ENCODE measurements around the gene EIF5A2. TPM values are rescaled to one million over a fixed set of nuclear protein-coding genes. Genes with fewer than 3 reads are reported as not detected.

The EIF5A2 gene
- total RNA-seq, 2 experiments from 2014 or later: 5.7 to 8.7 TPM

GRCh38 chr3:170867143-170867937 is 41.1 kb downstream of the EIF5A2 start:
- intact Hi-C loops (cut with micrococcal nuclease): loop anchor here (10.0 kb wide), 1 partner anchor 683 kb away; the partner anchor contains the start of gene PHC3
- ChIA-PET CTCF (no interaction called here), POLR2A (interaction anchor here (1.2 kb wide), 1 partner anchor 11 kb away, joined by 3 read pairs; no protein-coding TSS in a partner anchor)
- peak overlapping the region; percentile 60 for H3K4me3 Mint-ChIP-seq
- H3K9me3 Mint-ChIP-seq: no peaks in the 10 kb centered on the region
- DNase-seq: no peak
- H3K4me1 Mint-ChIP-seq (ENCODE audit: low read depth): peaks cover 24% of the 10 kb centered on the region
- no peaks in the 10 kb centered on the region for H3K27me3 Mint-ChIP-seq
- H3K27ac Mint-ChIP-seq: peak overlapping the region; percentile 39
- peaks cover 37% of the 10 kb centered on the region for H3K36me3 Mint-ChIP-seq

GRCh38 chr3:170866499-170866898 is 41.9 kb downstream of the EIF5A2 start:
- ChIA-PET CTCF (interaction anchor here (1.2 kb wide), 1 partner anchor 54 kb away, joined by 4 read pairs; no protein-coding TSS in a partner anchor), POLR2A (interaction anchor here (1.2 kb wide), 1 partner anchor 10 kb away, joined by 3 read pairs; no protein-coding TSS in a partner anchor)
- Mint-ChIP-seq H3K27ac (no peak overlapping the region), H3K9me3 (no peaks in the 10 kb centered on the region), H3K4me3 (no peak overlapping the region), H3K36me3 (peaks cover 37% of the 10 kb centered on the region), H3K27me3 (no peaks in the 10 kb centered on the region), H3K4me1 (ENCODE audit: low read depth) (peaks cover 24% of the 10 kb centered on the region)
- intact Hi-C loops (cut with micrococcal nuclease): loop anchor here (10.0 kb wide), 1 partner anchor 682 kb away; the partner anchor contains the start of gene PHC3
- no peak for DNase-seq

- no peak overlapping the region for H3K4me3 Mint-ChIP-seq
These were observed 43.0 kb downstream of the EIF5A2 start for GRCh38 chr3:170865209-170866094.

GRCh38 chr3:170864525-170865208 is 43.8 kb downstream of the EIF5A2 start:
- Mint-ChIP-seq H3K36me3 (peaks cover 33% of the 10 kb centered on the region), H3K9me3 (no peaks in the 10 kb centered on the region), H3K4me3 (no peak overlapping the region), H3K27ac (no peak overlapping the region), H3K4me1 (ENCODE audit: low read depth) (peaks cover 15% of the 10 kb centered on the region), H3K27me3 (no peaks in the 10 kb centered on the region)
- no peak for DNase-seq
- ChIA-PET POLR2A (interaction anchor here (0.5 kb wide), 1 partner anchor 325 kb away, joined by 6 read pairs; no protein-coding TSS in a partner anchor), CTCF (interaction anchor here (2.1 kb wide), 1 partner anchor 451 kb away, joined by 8 read pairs; no protein-coding TSS in a partner anchor)
- intact Hi-C loops (cut with micrococcal nuclease): loop anchor here (10.0 kb wide), 1 partner anchor 680 kb away; the partner anchor contains the start of gene PHC3

More at GRCh38 chr3:170865209-170866094, 43.0 kb downstream of the EIF5A2 start:
- no peak for DNase-seq
- intact Hi-C loops (cut with micrococcal nuclease): loop anchor here (10.0 kb wide), 1 partner anchor 681 kb away; the partner anchor contains the start of gene PHC3
- Mint-ChIP-seq H3K9me3 (no peaks in the 10 kb centered on the region), H3K4me1 (ENCODE audit: low read depth) (peaks cover 17% of the 10 kb centered on the region), H3K36me3 (peaks cover 37% of the 10 kb centered on the region), H3K27ac (no peak overlapping the region), H3K27me3 (no peaks in the 10 kb centered on the region)
- POLR2A ChIA-PET: no interaction called here
- CTCF ChIA-PET: interaction anchor here (1.2 to 2.1 kb wide), 2 partner anchors 53 to 452 kb away, joined by 4 to 8 read pairs; no protein-coding TSS in a partner anchor

- Mint-ChIP-seq H3K4me1 (ENCODE audit: low read depth) (peaks cover 15% of the 10 kb centered on the region), H3K27ac (no peak overlapping the region), H3K27me3 (no peaks in the 10 kb centered on the region), H3K4me3 (no peak overlapping the region), H3K9me3 (no peaks in the 10 kb centered on the region), H3K36me3 (peaks cover 26% of the 10 kb centered on the region)
- DNase-seq: no peak
- CTCF ChIA-PET: interaction anchor here (2.1 kb wide), 1 partner anchor 450 kb away, joined by 8 read pairs; no protein-coding TSS in a partner anchor
- intact Hi-C loops (cut with micrococcal nuclease): loop anchor here (10.0 kb wide), 1 partner anchor 679 kb away; the partner anchor contains the start of gene PHC3
- POLR2A ChIA-PET: interaction anchor here (0.5 kb wide), 1 partner anchor 324 kb away, joined by 6 read pairs; no protein-coding TSS in a partner anchor
These were observed 44.6 kb downstream of the EIF5A2 start for GRCh38 chr3:170863816-170864215.

GRCh38 chr3:170862618-170863374 is 45.6 kb downstream of the EIF5A2 start:
- no peaks in the 10 kb centered on the region for H3K27me3 Mint-ChIP-seq

GRCh38 chr3:170858599-170858998 is 49.8 kb downstream of the EIF5A2 start:
- ChIA-PET CTCF (interaction anchor here (2.5 kb wide), 1 partner anchor 46 kb away, joined by 8 read pairs; no protein-coding TSS in a partner anchor), POLR2A (no interaction called here)
- H3K4me3 Mint-ChIP-seq: no peak overlapping the region
- no peaks in the 10 kb centered on the region for H3K27me3 Mint-ChIP-seq
- no peaks in the 10 kb centered on the region for H3K36me3 Mint-ChIP-seq
- no peak for DNase-seq
- H3K27ac Mint-ChIP-seq: no peak overlapping the region
- intact Hi-C loops (cut with micrococcal nuclease): no loop called here
- no peaks in the 10 kb centered on the region for H3K9me3 Mint-ChIP-seq
- H3K4me1 Mint-ChIP-seq (ENCODE audit: low read depth): peaks cover 11% of the 10 kb centered on the region

More at GRCh38 chr3:170862618-170863374, 45.6 kb downstream of the EIF5A2 start:
- ChIA-PET CTCF (no interaction called here), POLR2A (interaction anchor here (1.0 kb wide), 1 partner anchor 45 kb away, joined by 3 read pairs; the partner anchor contains the start of gene EIF5A2)
- no peak for DNase-seq
- H3K4me1 Mint-ChIP-seq (ENCODE audit: low read depth): peaks cover 18% of the 10 kb centered on the region
- intact Hi-C loops (cut with micrococcal nuclease): loop anchor here (10.0 kb wide), 1 partner anchor 678 kb away; the partner anchor contains the start of gene PHC3
- no peak overlapping the region for H3K27ac Mint-ChIP-seq
- peaks cover 22% of the 10 kb centered on the region for H3K36me3 Mint-ChIP-seq
- no peaks in the 10 kb centered on the region for H3K9me3 Mint-ChIP-seq
- no peak overlapping the region for H3K4me3 Mint-ChIP-seq

GRCh38 chr3:170852324-170852723 is 56.1 kb downstream of the EIF5A2 start:
- no peak for DNase-seq
- Mint-ChIP-seq H3K36me3 (no peaks in the 10 kb centered on the region), H3K9me3 (no peaks in the 10 kb centered on the region), H3K4me3 (no peak overlapping the region), H3K27ac (no peak overlapping the region), H3K27me3 (peaks cover 2% of the 10 kb centered on the region), H3K4me1 (ENCODE audit: low read depth) (peaks cover 7% of the 10 kb centered on the region)
- intact Hi-C loops (cut with micrococcal nuclease): no loop called here
- CTCF ChIA-PET: interaction anchor here (1.3 kb wide), 1 partner anchor 40 kb away, joined by 4 read pairs; no protein-coding TSS in a partner anchor
- POLR2A ChIA-PET: no interaction called here

- ChIA-PET CTCF (interaction anchor here (1.0 to 2.1 kb wide), 7 partner anchors 8 to 435 kb away, joined by 3 to 12 read pairs (median 4); partner anchors contain the start of gene RPL22L1), POLR2A (no interaction called here)
- no peaks in the 10 kb centered on the region for H3K36me3 Mint-ChIP-seq
- no peaks in the 10 kb centered on the region for H3K4me1 Mint-ChIP-seq (ENCODE audit: low read depth)
- peaks cover 7% of the 10 kb centered on the region for H3K9me3 Mint-ChIP-seq
- H3K27ac Mint-ChIP-seq: no peak overlapping the region
- no peak for DNase-seq
- intact Hi-C loops (cut with micrococcal nuclease): no loop called here
- peaks cover 16% of the 10 kb centered on the region for H3K27me3 Mint-ChIP-seq
- H3K4me3 Mint-ChIP-seq: no peak overlapping the region
These were observed 60.0 kb downstream of the EIF5A2 start for GRCh38 chr3:170848292-170848917.

GRCh38 chr3:170844377-170844776 is 64.1 kb downstream of the EIF5A2 start:
- H3K4me1 Mint-ChIP-seq (ENCODE audit: low read depth): no peaks in the 10 kb centered on the region
- H3K27ac Mint-ChIP-seq: no peak overlapping the region
- ChIA-PET POLR2A (no interaction called here), CTCF (interaction anchor here (1.1 to 1.2 kb wide), 2 partner anchors 33 to 430 kb away, joined by 3 to 5 read pairs; no protein-coding TSS in a partner anchor)
- H3K27me3 Mint-ChIP-seq: peaks cover 20% of the 10 kb centered on the region
- no peak for DNase-seq
- intact Hi-C loops (cut with micrococcal nuclease): no loop called here
- peaks cover 7% of the 10 kb centered on the region for H3K9me3 Mint-ChIP-seq
- no peaks in the 10 kb centered on the region for H3K36me3 Mint-ChIP-seq
- H3K4me3 Mint-ChIP-seq: no peak overlapping the region

All from activated CD4-positive, alpha-beta memory T cell treated with anti-CD3 and anti-CD28 coated beads for 36 hours (primary cell).